HG03565 (cell line): ENCODE results near the gene VAC14.
A peak's percentile ranks its signal among the peaks of the same experiment; 100 is the strongest.
"Not testable (repeated sequence)": the region's sequence is repeated elsewhere in the genome, so short reads cannot be mapped to it uniquely, and the experiment has no call there.

Experiments
- ATAC-seq: cut with Tn5 transposase; IDR thresholded peaks from one replicate; pipeline ENCODE4 v1.9.1; 2021; ENCODE audit warnings: mild to moderate bottlenecking, moderate library complexity; ENCODE audit not compliant: unreplicated experiment

Gene VAC14

GRCh38 chr16:70800781-70801480, at the start of gene VAC14:
Gene VAC14, minus strand, starts transcription at chr16:70801158. Its CDS starts 258 bp downstream, at chr16:70800900.
- ATAC-seq, result peak; percentile 92

DNA sequence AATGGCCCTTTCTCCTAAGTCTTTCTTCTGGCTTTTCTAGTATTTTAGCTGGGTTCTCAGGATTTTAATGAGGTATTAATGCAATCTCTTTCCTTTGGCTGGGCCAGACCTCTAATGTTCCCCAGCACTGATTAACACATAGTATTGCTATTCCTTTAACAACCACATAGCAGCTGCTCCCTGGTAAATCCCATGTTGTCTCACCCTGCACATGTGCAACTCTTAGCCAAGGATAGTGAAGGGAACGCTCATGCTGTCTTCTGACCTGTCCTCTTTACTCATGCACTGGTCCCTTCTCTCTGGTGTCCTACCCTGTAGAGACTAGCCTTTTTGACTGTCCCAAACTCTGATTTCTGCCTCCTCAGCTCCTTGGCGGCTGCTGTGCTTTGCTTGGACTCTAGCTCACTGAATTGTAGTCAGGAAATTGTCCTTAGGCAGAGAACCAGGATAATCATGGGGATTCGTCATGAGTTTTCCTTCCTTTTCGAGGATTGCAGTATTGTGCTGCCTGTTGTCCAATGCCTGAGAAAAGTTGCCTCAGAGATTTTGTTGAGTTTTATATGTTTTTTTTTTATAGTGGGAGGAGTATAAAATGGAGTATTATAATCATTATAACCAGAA, 22.6 kb upstream of the VAC14 start:
- ATAC-seq, result not testable (repeated sequence)

DNA sequence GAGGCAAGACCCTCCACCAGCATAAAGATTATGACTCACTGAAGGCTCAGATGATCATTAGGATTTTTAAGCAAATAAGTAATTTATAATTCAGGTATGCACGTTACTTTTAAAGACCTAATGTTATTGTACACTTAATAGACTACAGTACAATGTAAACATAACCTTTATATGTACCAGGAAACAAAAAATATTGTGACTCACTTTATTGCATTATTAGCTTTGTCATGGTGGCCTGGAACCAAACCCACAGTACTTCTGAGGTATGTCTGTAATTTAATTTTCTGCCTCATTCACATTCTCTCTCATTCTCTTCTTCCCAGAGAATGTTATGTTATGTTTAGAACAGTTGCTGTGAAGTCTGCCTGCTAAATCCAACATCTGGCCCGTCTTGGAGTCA, 21.8 kb upstream of the VAC14 start:
- ATAC-seq, result not testable (repeated sequence)

DNA sequence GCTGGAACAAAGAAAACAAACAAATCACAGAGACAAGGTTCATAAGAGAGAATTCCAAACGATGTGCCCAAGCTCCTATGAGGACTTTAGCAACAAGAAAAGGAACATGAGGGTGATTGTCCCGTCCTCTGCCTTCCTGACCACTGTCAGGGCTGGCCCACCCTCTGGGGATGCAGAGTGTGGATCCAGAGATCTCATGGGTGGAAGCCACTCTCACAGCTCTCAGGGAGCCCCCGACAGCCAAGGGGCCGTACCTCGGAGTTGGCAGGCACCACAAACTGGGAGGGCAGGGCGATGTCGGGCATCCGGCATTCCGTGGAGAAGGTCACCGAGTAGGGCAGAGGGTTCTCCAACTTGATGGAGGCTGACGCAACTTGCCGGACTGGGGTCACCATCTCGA, 17.1 kb upstream of the VAC14 start:
- ATAC-seq, result not testable (repeated sequence)

DNA sequence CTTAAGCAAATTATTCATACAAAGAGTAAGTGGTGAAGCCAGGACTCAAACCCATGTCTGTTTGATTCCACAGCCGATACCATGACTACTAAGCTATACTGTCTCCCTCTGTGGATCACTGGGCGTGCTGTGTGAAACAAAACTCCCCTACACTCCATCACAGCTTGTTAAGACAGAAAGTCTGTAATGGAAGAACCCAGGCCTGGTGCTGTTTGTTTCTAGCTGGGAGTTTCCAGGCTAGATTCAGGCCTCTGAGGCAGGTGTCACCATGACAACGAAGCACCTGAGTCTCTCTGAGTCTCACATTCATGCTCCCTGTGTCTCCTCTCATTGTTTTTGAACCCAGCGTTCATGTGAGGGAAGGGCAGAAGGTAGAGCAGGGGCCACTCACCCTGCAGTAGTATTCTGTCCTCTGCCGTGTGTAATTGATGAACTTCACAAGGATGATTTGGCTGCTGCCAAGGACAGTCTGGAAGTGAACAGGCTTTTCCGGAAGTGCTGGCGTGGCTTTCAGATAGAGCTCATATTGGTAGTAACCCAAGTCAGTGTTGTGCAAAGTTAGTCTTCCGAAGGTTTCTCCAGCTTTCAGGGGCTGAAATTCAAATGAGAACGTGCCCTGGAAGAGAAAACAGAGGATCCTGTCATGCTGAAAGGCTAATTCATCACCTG, 8.6 kb upstream of the VAC14 start:
- peak; percentile 60 for ATAC-seq

- no peak for ATAC-seq
Observed at GRCh38 chr16:70808371-70808770, 7.4 kb upstream of the VAC14 start.

DNA sequence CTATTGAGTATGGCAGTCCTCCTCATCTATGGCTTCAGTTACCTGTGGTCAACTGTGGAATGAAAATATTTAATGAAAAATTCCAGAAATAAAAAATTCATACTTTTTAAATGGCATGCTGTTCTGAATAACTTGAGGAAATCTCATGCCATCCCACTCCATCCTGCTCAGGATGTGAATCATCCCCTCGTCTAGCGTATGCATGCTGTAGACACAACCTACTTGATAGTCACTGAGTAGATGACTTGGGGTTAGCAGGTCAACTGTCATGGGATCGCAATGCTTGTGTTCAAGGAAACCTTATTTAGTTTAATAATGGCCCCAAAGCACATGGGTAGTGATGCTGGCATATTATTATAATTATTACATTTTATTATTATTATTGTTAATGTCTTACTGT, 4.8 kb upstream of the VAC14 start:
- ATAC-seq, result no peak

- ATAC-seq, result no peak
Observed at GRCh38 chr16:70805380-70805779, 4.4 kb upstream of the VAC14 start.

DNA sequence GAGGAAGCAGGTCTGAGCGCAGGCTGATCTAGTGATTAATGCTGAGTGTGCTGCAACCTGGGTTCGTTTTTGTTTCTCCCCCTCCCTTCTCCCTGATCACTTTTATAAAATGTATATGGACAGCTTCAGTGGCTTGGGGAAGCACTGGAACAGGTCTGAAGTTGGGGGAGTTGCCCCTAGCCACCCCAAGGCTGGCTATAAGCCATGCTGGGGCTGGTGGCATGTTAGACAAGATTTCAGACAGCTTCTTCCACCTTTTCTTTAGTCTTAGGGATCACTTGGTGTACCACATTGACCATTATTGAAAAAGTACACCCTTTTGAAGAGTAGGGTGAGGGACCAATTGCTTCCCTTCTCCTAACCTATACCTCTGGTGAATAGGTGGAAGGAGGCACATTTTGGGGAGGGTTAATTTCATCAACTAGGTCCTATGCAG, 3.8 kb upstream of the VAC14 start:
- ATAC-seq, result no peak

DNA sequence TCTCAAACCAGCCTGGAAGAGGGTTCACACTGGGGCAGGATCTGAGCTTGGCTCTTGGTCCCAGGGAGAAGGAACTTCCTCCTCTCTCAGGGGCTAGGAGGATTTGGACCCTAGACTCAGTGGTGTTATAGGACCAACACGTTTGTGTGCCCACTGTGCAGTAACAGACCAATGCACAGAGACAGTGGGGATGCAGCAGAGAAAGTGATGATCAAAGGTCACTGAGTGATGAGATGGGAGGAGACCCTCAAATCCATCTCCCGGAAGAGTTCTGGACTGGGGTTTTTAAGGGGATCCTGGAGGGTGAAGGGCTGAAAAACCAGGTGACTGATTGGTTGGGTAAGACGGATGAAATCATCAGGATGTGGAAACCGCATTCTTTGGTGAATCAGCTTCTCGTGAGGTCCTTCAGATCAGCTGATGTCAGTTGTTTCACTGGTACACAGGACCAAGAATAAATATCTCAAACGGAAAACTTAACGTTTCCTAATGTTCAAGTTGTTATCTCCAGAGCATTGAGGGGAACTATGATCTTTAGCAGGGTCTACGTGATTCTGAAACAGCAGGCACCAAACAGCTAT, 3.3 kb upstream of the VAC14 start:
- no peak for ATAC-seq

DNA sequence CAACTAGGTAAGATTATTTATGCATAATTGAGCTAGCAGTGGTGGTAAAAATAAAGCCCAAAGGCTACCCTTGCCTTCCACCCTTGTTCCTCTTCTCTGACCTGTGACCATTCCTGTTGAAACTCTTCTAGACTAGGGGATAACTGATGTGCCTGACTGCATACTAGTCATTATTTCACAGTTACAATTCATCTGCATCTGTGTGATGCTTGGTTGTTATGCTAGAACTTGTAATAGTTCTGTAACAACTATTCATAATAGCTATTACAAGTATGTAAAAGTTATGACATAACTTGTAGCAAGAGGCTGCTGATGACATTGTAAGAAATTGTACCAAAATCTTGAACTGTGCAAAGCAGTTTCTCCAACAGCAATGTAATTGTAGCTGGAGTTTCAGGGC, 2.4 kb upstream of the VAC14 start:
- no peak for ATAC-seq

DNA sequence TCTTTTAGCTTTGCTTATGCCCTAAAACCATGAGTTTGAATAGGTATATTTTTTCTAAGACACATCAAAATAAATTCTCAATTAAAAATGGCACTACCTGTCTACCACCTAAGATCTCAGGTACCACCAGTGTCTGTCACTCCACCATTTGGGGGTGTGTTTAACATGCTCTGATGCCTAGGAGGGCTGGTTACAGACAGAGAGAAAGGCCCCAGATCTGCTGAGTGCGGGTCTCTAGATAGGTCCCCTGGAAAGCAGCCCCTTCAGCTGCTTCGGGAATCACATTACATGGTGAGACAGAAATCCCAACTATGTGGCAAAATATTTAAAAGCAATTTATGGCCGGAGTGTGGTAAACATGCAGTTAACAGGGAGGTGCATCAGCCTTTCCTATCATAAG, 653 bp upstream of the VAC14 start:
- ATAC-seq, result no peak

- ATAC-seq, result no peak
Observed at GRCh38 chr16:70800311-70800710, 647 bp downstream of the VAC14 start.

- ATAC-seq, result no peak
Observed at GRCh38 chr16:70796301-70796700, 4.7 kb downstream of the VAC14 start.

- ATAC-seq, result no peak
Observed at GRCh38 chr16:70795296-70795912, 5.6 kb downstream of the VAC14 start.

DNA sequence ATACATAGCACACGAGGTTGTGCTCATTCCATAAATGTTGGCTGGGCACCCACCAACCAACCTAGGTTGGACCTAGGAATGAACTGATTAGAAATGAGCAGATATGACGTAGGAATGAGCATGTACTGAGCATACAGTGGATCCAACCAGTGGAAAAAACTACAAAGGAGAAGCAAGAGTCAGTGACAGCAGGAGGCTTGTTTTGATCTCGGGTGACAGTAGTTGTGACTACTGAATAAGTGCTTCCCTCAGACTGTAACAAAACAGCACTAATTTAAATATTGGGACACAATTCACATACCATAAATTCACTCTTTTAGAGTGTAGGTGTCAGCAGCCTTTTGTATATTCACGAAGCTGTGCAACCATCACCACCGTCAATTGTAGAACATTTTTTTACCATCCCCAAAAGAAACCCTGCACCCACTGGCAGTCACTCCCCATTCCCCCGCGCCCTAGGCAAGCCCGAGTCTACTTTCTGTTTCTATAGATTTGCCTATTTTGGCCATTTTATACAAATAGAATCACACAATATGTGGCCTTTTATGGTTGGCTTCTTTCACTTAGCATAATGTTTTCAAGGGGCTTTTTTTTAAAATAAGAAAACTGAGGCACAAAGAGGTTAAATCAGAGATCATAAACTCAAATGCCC, 7.0 kb downstream of the VAC14 start:
- ATAC-seq, result no peak

DNA sequence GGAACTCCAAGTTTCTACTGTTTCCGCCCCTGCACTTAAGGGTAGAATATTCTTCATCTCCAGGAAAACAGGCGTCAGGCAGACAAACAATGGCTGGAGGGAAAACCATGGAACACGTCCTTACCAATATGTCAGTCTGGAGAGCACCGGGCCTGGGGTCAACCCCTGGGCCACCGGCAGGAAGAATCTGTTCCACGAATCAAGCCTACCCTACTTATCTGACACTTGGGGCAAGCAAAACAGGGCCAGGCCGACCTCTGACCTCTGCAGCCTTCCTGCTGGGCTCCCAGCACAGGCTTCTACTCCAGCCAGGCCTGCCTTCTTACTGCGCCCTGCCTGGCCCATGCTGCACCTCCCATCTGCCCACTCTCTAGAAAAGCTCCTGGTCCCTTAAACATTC, 10.1 kb downstream of the VAC14 start:
- ATAC-seq, result no peak

GRCh38 chr16:70789595-70790447, 11.1 kb downstream of the VAC14 start:
- no peak for ATAC-seq

- ATAC-seq, result no peak
Observed at GRCh38 chr16:70788668-70789594, 12.0 kb downstream of the VAC14 start.
